NCI-H524 treated with DMSO at 0.1 percent for 48 hours (cell line): ENCODE data around the gene PRR13.
"Not testable (repeated sequence)": the region's sequence is repeated elsewhere in the genome, so short reads cannot be mapped to it uniquely, and the experiment has no call there.

Experiments
- DNase-seq: peaks from one replicate; lab custom pipeline; 2025; lab: John Stamatoyannopoulos, UW

The PRR13 gene

GRCh38 chr12:53472056-53472582 lies 30.6 kb downstream of the PRR13 start:
- DNase-seq: no peak

GRCh38 chr12:53474077-53474476 lies 32.5 kb downstream of the PRR13 start:
- no peak for DNase-seq

GRCh38 chr12:53474819-53475218 lies 33.3 kb downstream of the PRR13 start:
- DNase-seq: no peak

- DNase-seq: peak; percentile 28
These were observed 35.3 kb downstream of the PRR13 start for GRCh38 chr12:53476769-53477209.

GRCh38 chr12:53478865-53479264 lies 37.3 kb downstream of the PRR13 start:
- no peak for DNase-seq

GRCh38 chr12:53479331-53479730 lies 37.8 kb downstream of the PRR13 start:
- DNase-seq: no peak

GRCh38 chr12:53480491-53481442 lies 39.2 kb downstream of the PRR13 start:
- no peak for DNase-seq

GRCh38 chr12:53481458-53481857 lies 39.9 kb downstream of the PRR13 start:
- DNase-seq: not testable (repeated sequence)

GRCh38 chr12:53481939-53482586 lies 40.5 kb downstream of the PRR13 start:
- no peak for DNase-seq

GRCh38 chr12:53482626-53483168 lies 41.2 kb downstream of the PRR13 start:
- DNase-seq: no peak

GRCh38 chr12:53483225-53483978 lies 41.9 kb downstream of the PRR13 start:
- no peak for DNase-seq

- no peak for DNase-seq
These were observed 42.4 kb downstream of the PRR13 start for GRCh38 chr12:53483979-53484377.

- DNase-seq: no peak
These were observed 43.4 kb downstream of the PRR13 start for GRCh38 chr12:53484686-53485575.

GRCh38 chr12:53485955-53486735 lies 44.6 kb downstream of the PRR13 start:
- DNase-seq: no peak

- no peak for DNase-seq
These were observed 45.4 kb downstream of the PRR13 start for GRCh38 chr12:53486736-53487487.

GRCh38 chr12:53489242-53489864 lies 47.8 kb downstream of the PRR13 start:
- DNase-seq: no peak

- no peak for DNase-seq
These were observed 50.7 kb downstream of the PRR13 start for GRCh38 chr12:53492188-53492587.

- peak; percentile 69 for DNase-seq
These were observed 51.5 kb downstream of the PRR13 start for GRCh38 chr12:53492830-53493609.
